H1 (cell line): ENCODE measurements around the gene SATB2. TPM values are rescaled to one million over a fixed set of nuclear protein-coding genes. Genes with fewer than 3 reads are reported as not detected.

Experiments used
- CHD2 ChIP-seq: IDR thresholded peaks from 2 replicates; pipeline ENCODE4 v1.6.1; 2012; ENCODE audit warnings: low read length, improper control_type of control experiment
- EP300 ChIP-seq, 2 experiments: IDR thresholded peaks; 1 replicate in 1 of 2; 2 replicates in 1 of 2; pipeline ENCODE4 v1.6.1; 2011 to 2012; ENCODE audit warnings: low read depth in 2 of 2, low read length in 2 of 2, mild to moderate bottlenecking in 2 of 2, borderline replicate concordance in 1 of 2, inconsistent platforms in 1 of 2, moderate library complexity in 1 of 2
- JUND ChIP-seq: IDR thresholded peaks from 2 replicates; pipeline ENCODE4 v1.6.1; 2011; ENCODE audit warnings: mild to moderate bottlenecking, improper control_type of control experiment, low read length
- POLR2A ChIP-seq, 2 experiments: IDR thresholded peaks; 1 replicate in 1 of 2; 2 replicates in 1 of 2; pipeline ENCODE4 v1.6.1; 2011; ENCODE audit warnings: low read depth in 2 of 2, low read length in 2 of 2, mild to moderate bottlenecking in 2 of 2; ENCODE audit errors: control extremely low read depth in 1 of 2
- RNF2 ChIP-seq: fragments of 200-900, 300-1000 bp; sonication (generic); IDR thresholded peaks from 2 replicates; pipeline ENCODE4 v1.7.1; 2016; ENCODE audit warnings: borderline replicate concordance, low read depth, mild to moderate bottlenecking, antibody characterized with exemption, low read length; ENCODE audit not compliant: poor library complexity, severe bottlenecking; ENCODE audit errors: missing control alignments
- RXRA ChIP-seq: IDR thresholded peaks from 2 replicates; pipeline ENCODE4 v1.6.1; 2011; ENCODE audit warnings: low read depth, mild to moderate bottlenecking, low read length, moderate library complexity; ENCODE audit not compliant: insufficient read depth
- SUZ12 ChIP-seq: fragments of 200-600 bp; sonication (generic); IDR thresholded peaks from 2 replicates; pipeline ENCODE4 v1.6.1; 2012; ENCODE audit warnings: mild to moderate bottlenecking, inconsistent platforms, low read length, moderate library complexity, mixed read lengths
- polyA plus RNA-seq, 7 experiments: library from polyadenylated mRNA; depleted of rRNA in 3 of 7; stranded (reverse) in 5 of 7; unstranded in 2 of 7; fragments of >200 nt in 5 of 7; fragments of 200-250 nt in 2 of 7; gene quantifications; 1 replicate in 5 of 7; 2 replicates in 1 of 7; 4 replicates in 1 of 7; pipeline versions ENCODE4 v1.2.1 to v1.2.3, GENCODE V29; 2011 to 2013; ENCODE audit warnings: missing spikeins in 2 of 7, mixed read lengths in 2 of 7
- total RNA-seq: library from RNA; stranded (reverse); fragmentation: NEBNext Ultra II Directional; extraction: Animal tissue kit (Norgen Biotek cat#: 25700); gene quantifications from 2 replicates; pipeline ENCODE4 v1.2.1, GENCODE V29; 2021
- TF ChIP-seq, protein P1 (sequence below): fragments of 300-600 bp; sonication (generic); IDR thresholded peaks from 2 replicates; pipeline ENCODE4 v1.7.1; 2012; ENCODE audit warnings: low read length, moderate library complexity, mild to moderate bottlenecking, inconsistent platforms; ENCODE audit not compliant: insufficient replicate concordance
- TF ChIP-seq, protein P2 (sequence below): IDR thresholded peaks from 2 replicates; pipeline ENCODE4 v1.6.1; 2011; ENCODE audit warnings: low read depth, mild to moderate bottlenecking, low read length; ENCODE audit not compliant: insufficient read depth
- TF ChIP-seq, protein P3 (sequence below): IDR thresholded peaks from 2 replicates; pipeline ENCODE4 v1.6.1; 2012; ENCODE audit warnings: inconsistent platforms

The SATB2 gene
- total and polyA plus RNA-seq, 2 of the 8 experiments (the other 6 are each of a cell fraction or from before 2014, with no cell fraction given): 1.3 to 5.7 TPM

DNA sequence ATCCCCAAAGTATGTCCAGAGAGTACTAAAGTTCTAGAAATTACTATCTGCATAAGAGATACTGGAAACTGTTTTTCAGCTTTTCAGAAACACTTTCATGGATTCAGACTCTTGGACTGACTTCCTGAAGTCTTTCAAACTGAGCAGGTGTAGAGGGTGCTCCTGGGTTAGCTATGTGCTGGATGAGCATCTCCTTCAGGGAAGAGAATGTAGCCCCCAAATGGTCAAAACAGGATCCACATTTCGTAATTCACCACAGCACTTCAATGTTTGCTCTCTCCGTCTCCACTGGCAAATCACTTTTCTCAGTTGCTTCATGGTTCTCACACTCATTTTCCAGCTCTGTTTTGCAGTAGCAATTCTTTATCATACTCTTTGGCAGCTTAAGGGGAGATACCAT is 23.2 kb upstream of the SATB2 start (continued):
- TF ChIP-seq, protein P1, sequence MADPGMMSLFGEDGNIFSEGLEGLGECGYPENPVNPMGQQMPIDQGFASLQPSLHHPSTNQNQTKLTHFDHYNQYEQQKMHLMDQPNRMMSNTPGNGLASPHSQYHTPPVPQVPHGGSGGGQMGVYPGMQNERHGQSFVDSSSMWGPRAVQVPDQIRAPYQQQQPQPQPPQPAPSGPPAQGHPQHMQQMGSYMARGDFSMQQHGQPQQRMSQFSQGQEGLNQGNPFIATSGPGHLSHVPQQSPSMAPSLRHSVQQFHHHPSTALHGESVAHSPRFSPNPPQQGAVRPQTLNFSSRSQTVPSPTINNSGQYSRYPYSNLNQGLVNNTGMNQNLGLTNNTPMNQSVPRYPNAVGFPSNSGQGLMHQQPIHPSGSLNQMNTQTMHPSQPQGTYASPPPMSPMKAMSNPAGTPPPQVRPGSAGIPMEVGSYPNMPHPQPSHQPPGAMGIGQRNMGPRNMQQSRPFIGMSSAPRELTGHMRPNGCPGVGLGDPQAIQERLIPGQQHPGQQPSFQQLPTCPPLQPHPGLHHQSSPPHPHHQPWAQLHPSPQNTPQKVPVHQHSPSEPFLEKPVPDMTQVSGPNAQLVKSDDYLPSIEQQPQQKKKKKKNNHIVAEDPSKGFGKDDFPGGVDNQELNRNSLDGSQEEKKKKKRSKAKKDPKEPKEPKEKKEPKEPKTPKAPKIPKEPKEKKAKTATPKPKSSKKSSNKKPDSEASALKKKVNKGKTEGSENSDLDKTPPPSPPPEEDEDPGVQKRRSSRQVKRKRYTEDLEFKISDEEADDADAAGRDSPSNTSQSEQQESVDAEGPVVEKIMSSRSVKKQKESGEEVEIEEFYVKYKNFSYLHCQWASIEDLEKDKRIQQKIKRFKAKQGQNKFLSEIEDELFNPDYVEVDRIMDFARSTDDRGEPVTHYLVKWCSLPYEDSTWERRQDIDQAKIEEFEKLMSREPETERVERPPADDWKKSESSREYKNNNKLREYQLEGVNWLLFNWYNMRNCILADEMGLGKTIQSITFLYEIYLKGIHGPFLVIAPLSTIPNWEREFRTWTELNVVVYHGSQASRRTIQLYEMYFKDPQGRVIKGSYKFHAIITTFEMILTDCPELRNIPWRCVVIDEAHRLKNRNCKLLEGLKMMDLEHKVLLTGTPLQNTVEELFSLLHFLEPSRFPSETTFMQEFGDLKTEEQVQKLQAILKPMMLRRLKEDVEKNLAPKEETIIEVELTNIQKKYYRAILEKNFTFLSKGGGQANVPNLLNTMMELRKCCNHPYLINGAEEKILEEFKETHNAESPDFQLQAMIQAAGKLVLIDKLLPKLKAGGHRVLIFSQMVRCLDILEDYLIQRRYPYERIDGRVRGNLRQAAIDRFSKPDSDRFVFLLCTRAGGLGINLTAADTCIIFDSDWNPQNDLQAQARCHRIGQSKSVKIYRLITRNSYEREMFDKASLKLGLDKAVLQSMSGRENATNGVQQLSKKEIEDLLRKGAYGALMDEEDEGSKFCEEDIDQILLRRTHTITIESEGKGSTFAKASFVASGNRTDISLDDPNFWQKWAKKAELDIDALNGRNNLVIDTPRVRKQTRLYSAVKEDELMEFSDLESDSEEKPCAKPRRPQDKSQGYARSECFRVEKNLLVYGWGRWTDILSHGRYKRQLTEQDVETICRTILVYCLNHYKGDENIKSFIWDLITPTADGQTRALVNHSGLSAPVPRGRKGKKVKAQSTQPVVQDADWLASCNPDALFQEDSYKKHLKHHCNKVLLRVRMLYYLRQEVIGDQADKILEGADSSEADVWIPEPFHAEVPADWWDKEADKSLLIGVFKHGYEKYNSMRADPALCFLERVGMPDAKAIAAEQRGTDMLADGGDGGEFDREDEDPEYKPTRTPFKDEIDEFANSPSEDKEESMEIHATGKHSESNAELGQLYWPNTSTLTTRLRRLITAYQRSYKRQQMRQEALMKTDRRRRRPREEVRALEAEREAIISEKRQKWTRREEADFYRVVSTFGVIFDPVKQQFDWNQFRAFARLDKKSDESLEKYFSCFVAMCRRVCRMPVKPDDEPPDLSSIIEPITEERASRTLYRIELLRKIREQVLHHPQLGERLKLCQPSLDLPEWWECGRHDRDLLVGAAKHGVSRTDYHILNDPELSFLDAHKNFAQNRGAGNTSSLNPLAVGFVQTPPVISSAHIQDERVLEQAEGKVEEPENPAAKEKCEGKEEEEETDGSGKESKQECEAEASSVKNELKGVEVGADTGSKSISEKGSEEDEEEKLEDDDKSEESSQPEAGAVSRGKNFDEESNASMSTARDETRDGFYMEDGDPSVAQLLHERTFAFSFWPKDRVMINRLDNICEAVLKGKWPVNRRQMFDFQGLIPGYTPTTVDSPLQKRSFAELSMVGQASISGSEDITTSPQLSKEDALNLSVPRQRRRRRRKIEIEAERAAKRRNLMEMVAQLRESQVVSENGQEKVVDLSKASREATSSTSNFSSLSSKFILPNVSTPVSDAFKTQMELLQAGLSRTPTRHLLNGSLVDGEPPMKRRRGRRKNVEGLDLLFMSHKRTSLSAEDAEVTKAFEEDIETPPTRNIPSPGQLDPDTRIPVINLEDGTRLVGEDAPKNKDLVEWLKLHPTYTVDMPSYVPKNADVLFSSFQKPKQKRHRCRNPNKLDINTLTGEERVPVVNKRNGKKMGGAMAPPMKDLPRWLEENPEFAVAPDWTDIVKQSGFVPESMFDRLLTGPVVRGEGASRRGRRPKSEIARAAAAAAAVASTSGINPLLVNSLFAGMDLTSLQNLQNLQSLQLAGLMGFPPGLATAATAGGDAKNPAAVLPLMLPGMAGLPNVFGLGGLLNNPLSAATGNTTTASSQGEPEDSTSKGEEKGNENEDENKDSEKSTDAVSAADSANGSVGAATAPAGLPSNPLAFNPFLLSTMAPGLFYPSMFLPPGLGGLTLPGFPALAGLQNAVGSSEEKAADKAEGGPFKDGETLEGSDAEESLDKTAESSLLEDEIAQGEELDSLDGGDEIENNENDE: no peak
- TF ChIP-seq, protein P2, sequence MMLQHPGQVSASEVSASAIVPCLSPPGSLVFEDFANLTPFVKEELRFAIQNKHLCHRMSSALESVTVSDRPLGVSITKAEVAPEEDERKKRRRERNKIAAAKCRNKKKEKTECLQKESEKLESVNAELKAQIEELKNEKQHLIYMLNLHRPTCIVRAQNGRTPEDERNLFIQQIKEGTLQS: no peak
- TF ChIP-seq JUND (no peak), RXRA (no peak), EP300 (IDR thresholded peaks at IDR 0.05; ENCODE audit: borderline replicate concordance in 1 of 2, low read depth in 2 of 2, low read length in 2 of 2) (no peak), SUZ12 (no peak), CHD2 (no peak), RNF2 (no peak), POLR2A (IDR thresholded peaks at IDR 0.05; ENCODE audit: control extremely low read depth in 1 of 2, low read depth in 2 of 2, low read length in 2 of 2) (no peak)
- TF ChIP-seq, protein P3, sequence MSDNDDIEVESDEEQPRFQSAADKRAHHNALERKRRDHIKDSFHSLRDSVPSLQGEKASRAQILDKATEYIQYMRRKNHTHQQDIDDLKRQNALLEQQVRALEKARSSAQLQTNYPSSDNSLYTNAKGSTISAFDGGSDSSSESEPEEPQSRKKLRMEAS: no peak
